GM12878 (cell line): Measurements from ENCODE around the gene BEST1. TPM values are rescaled to one million over a fixed set of nuclear protein-coding genes. Genes with fewer than 3 reads are reported as not detected.

Source experiments
- ATAC-seq: fragments of 200-7000 bp; cut with Tn5 transposase; 3 replicates; pipeline ENCODE4 v1.9.1; 2020; ENCODE audit warnings: mild to moderate bottlenecking, moderate library complexity
- BruUV-seq: library from RNA; stranded (reverse); fragments of 400-500 nt; replicated peaks from 2 replicates; lab custom pipeline; 2021; lab: Mats Ljungman, UMichigan
- CTCF ChIA-PET: fragments of 300-600 bp; sonication (Branson Sonifier 250); formaldehyde crosslinking; extraction: SDS; loops from one replicate; lab custom pipeline; 2021; ENCODE audit warnings: inconsistent platforms; lab: Yijun Ruan, JAX
- POLR2A ChIA-PET: fragments of 350-600 bp; formaldehyde crosslinking; extraction: SDS; loops from one replicate; lab custom pipeline; 2021; ENCODE audit warnings: inconsistent platforms; lab: Charles Lee
- RAD21 ChIA-PET: fragments of 300-600 bp; sonication (Branson Sonifier 250); formaldehyde crosslinking; loops from one replicate; lab custom pipeline; 2023; ENCODE audit warnings: antibody characterized with exemption; ENCODE audit not compliant: unreplicated experiment; lab: Charles Lee
- SMC1A ChIA-PET: fragments of 300-600 bp; sonication (Branson Sonifier 250); formaldehyde crosslinking; loops from one replicate; lab custom pipeline; 2023; ENCODE audit not compliant: unreplicated experiment, uncharacterized antibody; lab: Charles Lee
- DNase-seq: peaks from one replicate; pipeline ENCODE4 v3.0.0-alpha.2; 2011; ENCODE audit warnings: low read depth, low spot score
- FAIRE-seq: peaks from 3 replicates; lab custom pipeline; 2011; peaks lifted over from hg19 to GRCh38; lab: Jason Lieb, UNC
- H2AFZ ChIP-seq: 2 replicates; pipeline ENCODE4 v1.6.0; 2011; ENCODE audit warnings: low read depth, low read length, control low read depth; ENCODE audit not compliant: control insufficient read depth
- H3K27ac ChIP-seq: 2 replicates; pipeline ENCODE4 v1.5.1; 2011; ENCODE audit warnings: control low read depth; ENCODE audit not compliant: control insufficient read depth, insufficient read depth
- H3K27me3 ChIP-seq, 2 experiments: replicated peaks in 1 of 2; 2 replicates each; pipeline versions ENCODE4 v1.6.0 to v1.6.1; 2011; ENCODE audit warnings: low read length in 1 of 2; ENCODE audit not compliant: control insufficient read depth in 2 of 2, insufficient read depth in 2 of 2
- H3K36me3 ChIP-seq, 2 experiments: 2 replicates each; pipeline ENCODE4 v1.5.1; 2011; ENCODE audit warnings: low read length in 1 of 2; ENCODE audit not compliant: control insufficient read depth in 2 of 2, insufficient read depth in 2 of 2
- H3K4me1 ChIP-seq: 2 replicates; pipeline ENCODE4 v1.6.1; 2011; ENCODE audit warnings: mild to moderate bottlenecking, low read length, moderate library complexity, mixed read lengths; ENCODE audit not compliant: control insufficient read depth, insufficient read depth
- H3K4me2 ChIP-seq: 2 replicates; pipeline ENCODE4 v1.6.0; 2011; ENCODE audit warnings: control low read depth; ENCODE audit not compliant: control insufficient read depth, insufficient read depth
- H3K4me3 ChIP-seq: fragments of 200-600 bp; sonication (generic); 2 replicates; pipeline ENCODE4 v1.5.1; 2016
- H3K79me2 ChIP-seq: 2 replicates; pipeline ENCODE4 v1.6.0; 2011; ENCODE audit warnings: low read length; ENCODE audit not compliant: control insufficient read depth, insufficient read depth
- H3K9ac ChIP-seq: 2 replicates; pipeline ENCODE4 v1.8.0; 2011; ENCODE audit warnings: low read length, control low read depth, mixed read lengths; ENCODE audit not compliant: control insufficient read depth, insufficient read depth
- H3K9me3 ChIP-seq: replicated peaks from 3 replicates; pipeline ENCODE4 v1.5.1; 2011; ENCODE audit warnings: mild to moderate bottlenecking, low read length; ENCODE audit not compliant: control insufficient read depth, insufficient read depth
- H4K20me1 ChIP-seq: 2 replicates; pipeline ENCODE4 v1.6.0; 2011; ENCODE audit not compliant: control insufficient read depth, insufficient read depth
- RAD21 ChIP-seq: IDR thresholded peaks from 2 replicates; pipeline ENCODE4 v1.6.1; 2011; ENCODE audit warnings: mild to moderate bottlenecking, low read depth, low read length, moderate library complexity; ENCODE audit not compliant: insufficient read depth
- RELA ChIP-seq: fragments of 450-650 bp; IDR thresholded peaks from 2 replicates; pipeline ENCODE4 v1.8.0; 2014; ENCODE audit warnings: borderline replicate concordance; ENCODE audit not compliant: partially characterized antibody
- RFX5 ChIP-seq: IDR thresholded peaks from 2 replicates; pipeline ENCODE4 v1.6.1; 2011; ENCODE audit warnings: low read depth, low read length, improper control_type of control experiment
- SMAD5 ChIP-seq: IDR thresholded peaks from 2 replicates; pipeline ENCODE4 v1.6.1; 2016; ENCODE audit warnings: antibody characterized with exemption, low read depth
- SUZ12 ChIP-seq: fragments of 200-600 bp; sonication (generic); IDR thresholded peaks from one replicate; pipeline ENCODE4 v1.6.1; 2018; ENCODE audit warnings: antibody characterized with exemption, mild to moderate bottlenecking; ENCODE audit not compliant: unreplicated experiment
- WGBS: methylation state at CpG from one replicate; pipeline ENCODE4 v1.1.6; 2016; ENCODE audit warnings: low lambda C conversion rate; ENCODE audit not compliant: insufficient replicate concordance, insufficient coverage; ENCODE audit errors: missing lambda C conversion rate; 5-methylcytosine and 5-hydroxymethylcytosine counted together
- in situ Hi-C: fragments of 300-500 bp; cut with MboI; formaldehyde crosslinking; loops from 9 replicates; pipeline ENCODE4 v1.14.3; 2018; ENCODE audit warnings: mixed read lengths
- intact Hi-C: fragments of 100-400 bp; cut with micrococcal nuclease; formaldehyde crosslinking; loops from one replicate; pipeline ENCODE4 v1.14.2; 2022; ENCODE audit not compliant: unreplicated experiment
- polyA plus RNA-seq, 11 experiments: library from polyadenylated mRNA; depleted of rRNA in 4 of 11; unstranded in 6 of 11; stranded (reverse) in 5 of 11; fragments of >200 nt; fragmentation: Nextera tagmentation in 4 of 11; fragmentation: Illumina TruSeq in 1 of 11; extraction: Ambion mirVana in 4 of 11; extraction: Trizol in 1 of 11; gene quantifications; 1 replicate in 1 of 11; 2 replicates in 10 of 11; pipeline versions ENCODE4 v1.2.1 to v1.2.3, GENCODE V29; 2011 to 2016; ENCODE audit warnings: inconsistent platforms in 2 of 11, missing spikeins in 2 of 11, low read depth in 1 of 11
- total RNA-seq, 4 experiments: library from RNA; depleted of rRNA in 3 of 4; stranded (reverse); fragments of >200 nt in 3 of 4; fragmentation: Illumina TruSeq in 1 of 4; extraction: Trizol in 1 of 4; gene quantifications; 2 replicates each; pipeline versions ENCODE4 v1.2.1 to v1.2.3, GENCODE V29; 2013 to 2021
- TF ChIP-seq, protein P1 (sequence below): IDR thresholded peaks from 2 replicates; pipeline ENCODE4 v1.6.1; 2012; ENCODE audit warnings: low read depth, low read length, improper control_type of control experiment

BEST1 gene
- total and polyA plus RNA-seq, 10 of the 15 experiments (the other 5 are each of a cell fraction or from before 2014, with no cell fraction given), result 0.03 to 3.4 (median 0.15) TPM; not detected in 1

GRCh38 chr11:61959678-61960077 lies 9.5 kb downstream of the BEST1 start:
- Histone ChIP-seq H2AFZ (no peak overlapping the region), H3K36me3 (peaks cover 2 to 6% of the 10 kb centered on the region in 2 experiments; a peak in 3 of 4 replicates), H3K27ac (no peak overlapping the region), H3K4me1 (peaks cover 22% of the 10 kb centered on the region), H3K4me3 (no peak overlapping the region), H3K79me2 (peaks cover 2% of the 10 kb centered on the region), H4K20me1 (peaks cover 5% of the 10 kb centered on the region), H3K4me2 (no peak overlapping the region), H3K9ac (no peak overlapping the region), H3K27me3 (no peaks in the 10 kb centered on the region; a peak in 1 of 4 replicates), H3K9me3 (no peaks in the 10 kb centered on the region)
- ATAC-seq (no peak), DNase-seq (no peak), FAIRE-seq (no peak)
- CTCF ChIA-PET, result interaction anchor here (1.0 to 1.8 kb wide), 2 partner anchors 9 to 13 kb away, joined by 3 to 5 read pairs; no protein-coding TSS in a partner anchor
- SMC1A ChIA-PET, result no interaction called here
- in situ Hi-C loops, result no loop called here
- BruUV-seq, result no TSS peak
- POLR2A ChIA-PET, result no interaction called here
- WGBS, result 100% methylated on average over 6 of the region's 6 CpGs
- TF ChIP-seq, protein P1, sequence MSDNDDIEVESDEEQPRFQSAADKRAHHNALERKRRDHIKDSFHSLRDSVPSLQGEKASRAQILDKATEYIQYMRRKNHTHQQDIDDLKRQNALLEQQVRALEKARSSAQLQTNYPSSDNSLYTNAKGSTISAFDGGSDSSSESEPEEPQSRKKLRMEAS, result no peak
- RAD21 ChIA-PET, result interaction anchor here (0.9 to 1.2 kb wide), 2 partner anchors 120 to 122 kb away, joined by 3 to 5 read pairs; no protein-coding TSS in a partner anchor
- intact Hi-C loops, result no loop called here

- intact Hi-C loops, result no loop called here
- H3K9me3 ChIP-seq, result no peaks in the 10 kb centered on the region
- FAIRE-seq, result no peak
- no peaks in the 10 kb centered on the region for H3K27me3 ChIP-seq
- no peak overlapping the region for H3K4me2 ChIP-seq
- no peak overlapping the region for H3K4me3 ChIP-seq
- in situ Hi-C loops, result no loop called here
- no peak for TF ChIP-seq RFX5
- no peak for TF ChIP-seq RAD21
- no peak for TF ChIP-seq RELA
- TF ChIP-seq SUZ12, result no peak
- TF ChIP-seq SMAD5, result no peak
- no peak overlapping the region for H3K27ac ChIP-seq
- no TSS peak for BruUV-seq
- no peak overlapping the region for H2AFZ ChIP-seq
- RAD21 ChIA-PET, result interaction anchor here (1.5 kb wide), 1 partner anchor 120 kb away, joined by 3 read pairs; no protein-coding TSS in a partner anchor
- 67% methylated on average over 3 of the region's 3 CpGs for WGBS
- SMC1A ChIA-PET, result no interaction called here
- no peak for ATAC-seq
- no peak for DNase-seq
- POLR2A ChIA-PET, result no interaction called here
- H3K79me2 ChIP-seq, result peaks cover 10% of the 10 kb centered on the region
- peaks cover 5% of the 10 kb centered on the region for H4K20me1 ChIP-seq
- H3K9ac ChIP-seq, result no peak overlapping the region
- H3K36me3 ChIP-seq, result peaks cover 6 to 14% of the 10 kb centered on the region in 2 experiments
- H3K4me1 ChIP-seq, result peaks cover 26% of the 10 kb centered on the region
- CTCF ChIA-PET, result interaction anchor here (1.7 to 1.8 kb wide), 2 partner anchors 14 to 122 kb away, joined by 5 to 6 read pairs; no protein-coding TSS in a partner anchor
Observed at GRCh38 chr11:61960532-61960931, 10.4 kb downstream of the BEST1 start.
